ENCODE results near the gene FSTL3.
"Not testable (repeated sequence)": the region's sequence is repeated elsewhere in the genome, so short reads cannot be mapped to it uniquely, and the experiment has no call there.

The FSTL3 gene

GRCh38 chr19:715347-715746 lies 39.2 kb downstream of the FSTL3 start:
- DNase-seq: no peak

- no peak for DNase-seq
Observed at GRCh38 chr19:718251-718951, 42.2 kb downstream of the FSTL3 start.

GRCh38 chr19:718991-719512 lies 42.9 kb downstream of the FSTL3 start:
- DNase-seq: no peak

- DNase-seq: no peak
Observed at GRCh38 chr19:719636-720344, 43.6 kb downstream of the FSTL3 start.

- DNase-seq: no peak
Observed at GRCh38 chr19:720345-721160, 44.4 kb downstream of the FSTL3 start.

- no peak for DNase-seq
Observed at GRCh38 chr19:722553-723101, 46.4 kb downstream of the FSTL3 start.

- no peak for DNase-seq
Observed at GRCh38 chr19:723247-723646, 47.1 kb downstream of the FSTL3 start.

GRCh38 chr19:723714-724113 lies 47.5 kb downstream of the FSTL3 start:
- no peak for DNase-seq

- DNase-seq: no peak
Observed at GRCh38 chr19:725461-726089, 49.4 kb downstream of the FSTL3 start.

- DNase-seq: no peak
Observed at GRCh38 chr19:726993-727956, 51.1 kb downstream of the FSTL3 start.

- DNase-seq: no peak
Observed at GRCh38 chr19:728011-728410, 51.8 kb downstream of the FSTL3 start.

GRCh38 chr19:729564-729963 lies 53.4 kb downstream of the FSTL3 start:
- not testable (repeated sequence) for DNase-seq

- DNase-seq: no peak
Observed at GRCh38 chr19:729965-730668, 53.9 kb downstream of the FSTL3 start.

- DNase-seq: no peak
Observed at GRCh38 chr19:731000-731399, 54.8 kb downstream of the FSTL3 start.

- no peak for DNase-seq
Observed at GRCh38 chr19:732148-733069, 56.2 kb downstream of the FSTL3 start.

Measured in activated CD4-positive, CD25-positive, alpha-beta regulatory T cell treated with anti-CD3 and anti-CD28 coated beads, Interleukin-2, amount 50 U/mL, for 72 hours (primary cell).